GM21825 (cell line): ENCODE measurements around the gene AAMDC.

Experiments used
- ATAC-seq: cut with Tn5 transposase; IDR thresholded peaks from one replicate; pipeline ENCODE4 v1.9.1; 2021; ENCODE audit warnings: mild to moderate bottlenecking, moderate library complexity; ENCODE audit not compliant: unreplicated experiment

The AAMDC gene

GRCh38 chr11:77820565-77821348 is at the start of gene AAMDC, which contains the start of gene RSF1:
Gene AAMDC, plus strand, starts transcription at chr11:77821144. Its CDS starts 21,353 bp downstream, at chr11:77842497.
Gene RSF1, minus strand, starts transcription at chr11:77820722. Its CDS starts 8 bp downstream, at chr11:77820714.
- peak; percentile 75 for ATAC-seq

DNA sequence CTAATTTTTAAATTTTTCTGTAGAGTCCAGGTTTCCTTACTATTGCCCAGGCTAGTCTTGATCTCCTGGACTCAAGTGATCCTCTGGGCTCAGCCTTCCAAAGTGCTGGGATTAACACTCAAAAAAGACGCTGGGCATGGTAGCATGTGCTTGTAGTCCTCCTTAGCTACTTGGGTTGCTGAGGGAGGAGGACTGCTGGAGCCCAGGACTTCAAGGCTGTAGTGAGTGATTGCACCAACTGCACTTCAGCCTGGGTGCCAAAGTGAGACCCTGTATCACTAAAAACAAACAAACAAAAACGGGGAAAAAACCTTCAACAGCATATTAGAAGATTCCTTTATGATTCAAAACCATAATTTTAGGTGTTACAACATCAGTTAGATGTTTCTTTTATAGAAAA is 45.0 kb upstream of the AAMDC start:
- ATAC-seq = no peak

GRCh38 chr11:77776455-77776854 is 44.5 kb upstream of the AAMDC start:
- ATAC-seq = no peak

DNA sequence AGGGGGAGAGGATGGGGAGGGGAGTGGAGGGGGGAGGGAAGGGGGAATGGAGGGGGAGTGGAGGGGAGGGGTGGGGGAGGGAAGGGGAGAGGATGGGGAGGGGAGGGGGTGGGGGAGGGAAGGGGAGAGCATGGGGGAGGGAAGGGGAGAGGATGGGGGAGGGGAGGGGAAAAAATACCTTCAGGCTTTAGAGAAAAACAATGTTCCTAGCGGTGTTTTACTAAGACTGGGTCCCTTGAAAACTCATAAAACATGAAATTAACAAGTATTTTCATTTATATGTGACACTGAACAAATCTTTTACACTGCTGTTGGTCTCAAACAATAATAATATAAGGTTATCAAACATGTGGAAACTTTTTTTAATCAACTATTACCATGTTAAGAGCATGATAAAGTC is 42.8 kb upstream of the AAMDC start:
- ATAC-seq = no peak

- no peak for ATAC-seq
Measured at GRCh38 chr11:77778549-77778948, 42.4 kb upstream of the AAMDC start.

DNA sequence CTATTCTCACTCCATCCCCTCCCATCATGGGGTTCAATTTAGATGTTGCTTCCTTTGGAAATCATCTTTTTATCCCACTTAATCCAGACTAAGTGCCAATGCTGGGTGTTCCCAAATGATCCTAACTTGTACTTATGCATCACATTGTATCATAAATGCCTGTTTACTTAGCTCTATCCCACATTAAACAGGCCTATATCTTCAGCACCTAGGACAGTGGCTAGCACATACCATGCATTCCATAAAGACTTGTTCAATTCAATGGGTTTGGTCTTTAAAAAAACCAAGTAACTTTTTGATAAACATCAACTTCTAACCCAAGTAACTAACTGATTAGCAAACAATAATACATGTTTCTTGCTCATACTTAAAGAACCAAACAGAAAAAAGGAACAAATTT is 41.0 kb upstream of the AAMDC start:
- ATAC-seq = no peak

DNA sequence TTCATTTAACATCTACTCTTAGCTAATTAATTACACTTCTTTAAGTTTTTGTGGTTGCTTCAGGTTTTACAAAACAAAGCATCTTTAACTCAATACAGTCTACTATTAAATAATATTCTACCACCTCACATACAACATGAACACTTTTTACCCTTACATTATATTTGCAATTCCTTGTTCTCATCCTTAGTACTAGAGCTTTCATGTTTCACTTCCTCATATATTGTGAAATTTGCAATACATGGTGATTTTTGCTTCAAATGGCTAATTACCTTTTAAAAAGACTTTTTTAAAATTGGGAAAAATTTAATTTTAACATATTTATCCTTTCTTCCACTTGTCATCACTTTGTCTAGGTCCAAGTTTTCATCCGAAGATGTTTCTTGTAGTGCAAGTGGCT is 37.9 kb upstream of the AAMDC start:
- no peak for ATAC-seq

GRCh38 chr11:77784572-77784971 is 36.4 kb upstream of the AAMDC start:
- no peak for ATAC-seq

- ATAC-seq = no peak
Measured at GRCh38 chr11:77789061-77789730, 31.7 kb upstream of the AAMDC start.

- no peak for ATAC-seq
Measured at GRCh38 chr11:77789731-77790476, 31.0 kb upstream of the AAMDC start.

- no peak for ATAC-seq
Measured at GRCh38 chr11:77791301-77791700, 29.6 kb upstream of the AAMDC start.

DNA sequence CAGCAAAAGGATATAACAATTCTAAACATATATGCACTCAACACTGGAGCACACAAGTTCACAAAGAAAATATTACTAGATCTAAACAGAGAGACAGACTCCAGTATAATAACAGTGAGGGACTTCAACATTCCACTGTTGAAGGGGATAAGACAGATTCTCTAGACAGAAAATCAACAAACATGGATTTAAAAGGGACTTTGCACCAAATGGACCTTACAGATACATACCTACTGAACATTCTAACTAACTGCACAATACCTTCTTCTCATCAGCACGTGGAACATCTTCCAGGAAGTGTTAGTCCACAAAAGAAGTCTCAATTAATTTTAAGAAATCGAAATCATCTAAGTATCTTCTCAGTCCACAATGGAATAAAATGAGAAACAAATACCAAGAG is 27.0 kb upstream of the AAMDC start:
- no peak for ATAC-seq

GRCh38 chr11:77799338-77799737 is 21.6 kb upstream of the AAMDC start:
- ATAC-seq = no peak

DNA sequence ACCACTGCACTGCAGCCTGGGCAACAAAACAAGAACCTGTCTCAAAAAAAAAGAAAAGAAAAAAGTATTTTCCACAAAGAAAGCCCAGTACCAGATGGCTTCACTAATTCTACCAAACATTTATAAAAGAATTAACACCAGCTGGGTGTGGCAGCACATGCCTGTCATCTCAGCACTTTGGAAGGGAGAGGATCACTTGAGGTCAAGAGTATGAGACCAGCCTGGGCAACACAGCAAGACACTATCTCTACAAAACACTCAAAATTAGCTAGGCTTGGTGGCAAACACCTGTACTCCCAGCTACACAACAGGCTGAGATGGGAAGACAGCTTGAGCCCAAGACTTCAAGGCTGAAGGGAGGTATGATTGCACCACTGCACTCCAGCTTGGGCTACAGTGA is 20.5 kb upstream of the AAMDC start:
- ATAC-seq = no peak

DNA sequence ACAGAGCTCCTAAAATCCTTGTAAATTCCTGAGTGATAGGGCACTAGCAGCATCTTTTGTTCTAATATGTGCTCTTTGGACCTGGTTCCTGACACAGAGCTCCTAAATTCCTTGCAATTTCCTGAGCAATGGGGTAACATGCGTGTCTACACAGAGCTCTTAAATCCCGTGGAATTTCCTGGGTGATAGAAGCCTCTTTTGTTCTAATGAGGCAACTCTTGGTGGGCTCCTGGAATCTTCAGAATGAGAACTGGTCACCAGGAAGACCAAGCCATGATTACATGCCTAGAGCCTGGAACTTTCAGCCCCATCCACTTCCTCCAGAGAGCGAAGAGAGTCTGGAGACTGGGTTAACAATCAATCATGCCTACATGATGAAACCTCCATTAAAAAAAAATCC is 19.5 kb upstream of the AAMDC start:
- no peak for ATAC-seq

- ATAC-seq = no peak
Measured at GRCh38 chr11:77806415-77806814, 14.5 kb upstream of the AAMDC start.

DNA sequence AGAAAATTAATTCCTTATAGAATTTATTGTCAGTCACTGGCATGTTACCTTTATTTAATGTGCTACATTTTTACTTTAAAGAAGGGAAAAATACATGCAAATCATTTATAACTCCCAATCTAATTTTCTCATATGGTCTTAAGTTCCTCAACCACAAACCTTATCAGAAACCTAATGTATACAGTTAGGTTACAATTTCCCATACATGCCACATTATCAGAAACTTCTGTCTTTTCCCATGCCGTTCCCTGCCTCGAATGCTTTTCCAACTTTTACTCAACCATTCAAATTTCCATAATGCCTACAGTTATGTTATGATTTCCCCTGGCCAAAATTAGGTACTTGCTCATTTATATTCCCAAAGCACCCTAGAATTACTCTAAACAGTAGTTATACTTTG is 14.0 kb upstream of the AAMDC start:
- no peak for ATAC-seq

DNA sequence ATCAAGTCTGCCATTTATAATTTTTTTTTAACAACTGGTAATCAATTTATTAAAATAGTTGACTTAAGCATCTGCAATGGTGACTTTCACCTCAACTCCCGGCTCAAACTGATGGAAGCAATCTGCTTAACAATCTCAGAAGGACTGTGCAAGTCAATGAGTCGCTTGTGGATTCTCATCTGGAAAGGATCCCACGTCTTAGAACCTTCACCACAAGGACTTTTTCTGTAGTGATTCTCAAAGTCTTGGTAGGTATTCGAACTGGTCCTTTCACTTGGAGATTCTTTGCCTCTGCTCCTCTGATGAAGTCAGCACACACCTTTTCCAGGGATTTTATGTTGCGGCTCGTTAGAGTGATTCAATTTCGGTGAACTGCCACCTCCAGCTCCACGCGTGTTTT is 7.7 kb upstream of the AAMDC start:
- no peak for ATAC-seq

GRCh38 chr11:77814848-77815247 is 6.1 kb upstream of the AAMDC start:
- ATAC-seq = no peak

GRCh38 chr11:77815459-77815858 is 5.5 kb upstream of the AAMDC start:
- ATAC-seq = no peak

DNA sequence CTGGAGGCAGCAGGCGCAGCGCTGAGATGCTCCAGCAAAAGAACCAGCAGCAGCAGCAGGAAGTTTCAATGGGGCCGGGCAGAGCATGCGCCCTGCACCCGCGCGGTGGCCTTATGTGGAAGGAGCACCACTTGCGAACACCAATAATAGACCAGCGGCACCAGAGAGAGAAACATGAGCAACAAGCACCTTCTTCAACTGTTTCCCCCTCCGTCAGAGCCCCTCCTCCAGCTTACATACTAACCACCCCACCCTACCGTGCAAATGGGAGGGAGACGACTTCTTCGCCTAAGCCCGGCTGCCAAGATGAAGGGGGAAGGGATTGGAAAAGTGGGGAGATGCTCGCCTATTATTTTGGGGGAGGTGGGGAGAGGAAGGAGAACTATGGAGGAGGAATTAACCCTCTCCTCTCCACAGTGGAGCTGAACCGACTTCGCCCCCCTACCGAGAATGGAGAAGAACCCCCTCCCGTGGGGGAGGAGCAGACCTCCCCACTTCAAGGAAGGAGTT is 1.5 kb upstream of the AAMDC start:
- peak; percentile 53 for ATAC-seq
